ENCODE results near the gene REEP3. TPM values are rescaled to one million over a fixed set of nuclear protein-coding genes. Genes with fewer than 3 reads are reported as not detected.

The REEP3 gene
- total RNA-seq, 1 experiment from 2014 or later = 39.6 TPM

- no peak overlapping the region for H3K4me3 ChIP-seq (ENCODE audit: low read depth, low read length, poor library complexity, severe bottlenecking)
- no peaks in the 10 kb centered on the region for H3K36me3 ChIP-seq (ENCODE audit: insufficient read depth, low read length, poor library complexity, severe bottlenecking)
- ChIA-PET CTCF (no interaction called here), POLR2A (ENCODE audit: low non-redundant PET) (no interaction called here)
- no peak overlapping the region for H3K27ac ChIP-seq (ENCODE audit: low read depth, low read length, poor library complexity, severe bottlenecking)
- no peaks in the 10 kb centered on the region for H3K4me1 ChIP-seq (ENCODE audit: insufficient read depth, low read length, poor library complexity, severe bottlenecking)
- intact Hi-C loops (cut with micrococcal nuclease; ENCODE audit: unreplicated experiment) = no loop called here
- TF ChIP-seq EZH2 (IDR thresholded peaks at IDR 0.05; ENCODE audit: borderline replicate concordance, low read depth, low read length, poor library complexity, severe bottlenecking) (no peak), CTCF (conservative IDR thresholded peaks at IDR 0.05; ENCODE audit: low read depth, low read length) (no peak)
- H3K9me3 ChIP-seq (ENCODE audit: low read depth, low read length, poor library complexity, severe bottlenecking) = no peaks in the 10 kb centered on the region
- no TSS peak for BruUV-seq (replicated peaks)
- DNase-seq (ENCODE audit: low spot score) = no peak
- H3K27me3 ChIP-seq (replicated peaks; ENCODE audit: insufficient read depth, low read depth, low read length, poor library complexity) = no peaks in the 10 kb centered on the region
These were observed 9.2 kb downstream of the REEP3 start for GRCh38 chr10:63530409-63530808.

GRCh38 chr10:63534723-63535122, 13.5 kb downstream of the REEP3 start:
- TF ChIP-seq EZH2 (IDR thresholded peaks at IDR 0.05; ENCODE audit: borderline replicate concordance, low read depth, low read length, poor library complexity, severe bottlenecking) = no peak
- TF ChIP-seq CTCF (conservative IDR thresholded peaks at IDR 0.05; ENCODE audit: low read depth, low read length) = no peak
- DNase-seq (ENCODE audit: low spot score) = no peak
- intact Hi-C loops (cut with micrococcal nuclease; ENCODE audit: unreplicated experiment) = no loop called here
- POLR2A ChIA-PET (ENCODE audit: low non-redundant PET) = no interaction called here
- H3K27me3 ChIP-seq (replicated peaks; ENCODE audit: insufficient read depth, low read depth, low read length, poor library complexity) = no peaks in the 10 kb centered on the region
- H3K27ac ChIP-seq (ENCODE audit: low read depth, low read length, poor library complexity, severe bottlenecking) = no peak overlapping the region
- H3K9me3 ChIP-seq (ENCODE audit: low read depth, low read length, poor library complexity, severe bottlenecking) = no peaks in the 10 kb centered on the region
- no peaks in the 10 kb centered on the region for H3K36me3 ChIP-seq (ENCODE audit: insufficient read depth, low read length, poor library complexity, severe bottlenecking)
- BruUV-seq (replicated peaks) = no TSS peak
- H3K4me3 ChIP-seq (ENCODE audit: low read depth, low read length, poor library complexity, severe bottlenecking) = no peak overlapping the region
- CTCF ChIA-PET = no interaction called here
- H3K4me1 ChIP-seq (ENCODE audit: insufficient read depth, low read length, poor library complexity, severe bottlenecking) = peaks cover 2% of the 10 kb centered on the region

- no TSS peak for BruUV-seq (replicated peaks)
- POLR2A ChIA-PET (ENCODE audit: low non-redundant PET) = no interaction called here
- H3K27ac ChIP-seq (ENCODE audit: low read depth, low read length, poor library complexity, severe bottlenecking) = no peak overlapping the region
These were observed 15.5 kb downstream of the REEP3 start for GRCh38 chr10:63536698-63537097.

More at GRCh38 chr10:63536698-63537097, 15.5 kb downstream of the REEP3 start:
- DNase-seq (ENCODE audit: low spot score) = no peak
- no peaks in the 10 kb centered on the region for H3K9me3 ChIP-seq (ENCODE audit: low read depth, low read length, poor library complexity, severe bottlenecking)
- no peak for TF ChIP-seq CTCF (conservative IDR thresholded peaks at IDR 0.05; ENCODE audit: low read depth, low read length)
- TF ChIP-seq EZH2 (IDR thresholded peaks at IDR 0.05; ENCODE audit: borderline replicate concordance, low read depth, low read length, poor library complexity, severe bottlenecking) = no peak
- CTCF ChIA-PET = no interaction called here
- H3K27me3 ChIP-seq (replicated peaks; ENCODE audit: insufficient read depth, low read depth, low read length, poor library complexity) = no peaks in the 10 kb centered on the region
- no peak overlapping the region for H3K4me3 ChIP-seq (ENCODE audit: low read depth, low read length, poor library complexity, severe bottlenecking)
- H3K36me3 ChIP-seq (ENCODE audit: insufficient read depth, low read length, poor library complexity, severe bottlenecking) = no peaks in the 10 kb centered on the region
- H3K4me1 ChIP-seq (ENCODE audit: insufficient read depth, low read length, poor library complexity, severe bottlenecking) = peaks cover 13% of the 10 kb centered on the region
- intact Hi-C loops (cut with micrococcal nuclease; ENCODE audit: unreplicated experiment) = no loop called here

Measured in A673 (cell line).